Stimulated activated CD4-positive, alpha-beta T cell treated with anti-CD3 and anti-CD28 coated beads, Interleukin-4, amount 100 ng/mL, for 48 hours (primary cell): ENCODE results near the gene PPP2R1A.
"Not testable (repeated sequence)": the region's sequence is repeated elsewhere in the genome, so short reads cannot be mapped to it uniquely, and the experiment has no call there.

Experiments used
- DNase-seq, 2 donors: peaks; one replicate each; pipeline ENCODE4 v3.0.0-alpha.2; 2020; ENCODE audit warnings: low read depth in 2 of 2

The PPP2R1A gene

DNA sequence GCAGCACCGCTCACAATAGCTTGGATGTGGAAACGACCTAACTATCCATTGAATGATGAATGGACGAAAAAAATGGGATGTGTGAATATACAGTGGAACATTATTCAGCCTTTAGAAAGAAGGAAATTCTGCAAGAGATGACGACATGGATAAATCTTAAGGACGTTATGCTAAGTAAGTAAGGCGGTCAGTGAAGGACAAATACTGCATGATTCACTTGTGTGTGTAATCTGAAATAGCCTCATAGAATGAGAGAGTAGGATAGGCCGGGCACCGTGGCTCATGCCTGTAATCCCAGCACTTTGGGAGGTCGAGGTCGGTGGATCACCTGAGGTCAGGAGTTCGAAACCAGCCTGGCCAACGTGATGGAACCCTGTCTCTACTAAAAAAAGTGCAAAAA lies 54.2 kb downstream of the PPP2R1A start:
- DNase-seq, result no peak

DNA sequence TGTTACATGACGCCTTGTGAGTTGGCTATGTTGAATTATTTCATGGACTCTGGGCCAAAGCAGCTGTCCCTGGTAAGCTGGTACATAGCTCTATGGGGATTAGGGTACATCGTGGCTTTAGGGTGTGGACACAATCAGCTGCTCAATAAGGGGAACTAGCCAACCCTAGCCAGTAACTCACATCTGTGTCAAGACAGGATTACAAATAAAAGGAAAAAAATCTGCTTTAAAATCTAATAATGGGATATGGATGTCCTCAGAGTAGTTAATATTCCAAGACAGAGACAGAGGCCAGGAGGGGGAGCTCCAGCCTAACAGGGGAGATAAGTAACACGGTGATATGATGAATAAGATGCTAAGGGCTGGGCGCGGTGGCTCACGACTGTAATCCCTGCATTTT lies 58.4 kb downstream of the PPP2R1A start:
- DNase-seq, result peak; percentile 43 to 54

DNA sequence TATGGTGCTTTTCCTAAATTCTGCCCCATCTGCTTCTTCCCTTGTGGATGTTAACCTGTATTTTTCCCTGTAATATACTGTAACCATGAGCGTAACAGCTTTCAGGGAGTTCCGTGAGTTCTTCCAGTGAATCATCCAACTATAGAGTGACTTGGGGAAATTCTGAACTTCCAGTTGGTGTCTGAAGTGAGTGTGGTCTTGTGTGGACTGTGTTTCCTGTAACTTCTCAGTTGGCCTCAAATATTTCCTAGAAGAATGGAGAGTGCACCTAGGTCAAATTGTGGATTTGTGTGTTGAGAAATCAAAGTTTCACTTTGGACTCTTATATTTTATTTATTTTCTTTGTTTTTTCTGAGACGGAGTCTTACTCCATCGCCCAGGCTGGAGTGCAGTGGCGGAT lies 68.6 kb downstream of the PPP2R1A start:
- DNase-seq, result no peak

DNA sequence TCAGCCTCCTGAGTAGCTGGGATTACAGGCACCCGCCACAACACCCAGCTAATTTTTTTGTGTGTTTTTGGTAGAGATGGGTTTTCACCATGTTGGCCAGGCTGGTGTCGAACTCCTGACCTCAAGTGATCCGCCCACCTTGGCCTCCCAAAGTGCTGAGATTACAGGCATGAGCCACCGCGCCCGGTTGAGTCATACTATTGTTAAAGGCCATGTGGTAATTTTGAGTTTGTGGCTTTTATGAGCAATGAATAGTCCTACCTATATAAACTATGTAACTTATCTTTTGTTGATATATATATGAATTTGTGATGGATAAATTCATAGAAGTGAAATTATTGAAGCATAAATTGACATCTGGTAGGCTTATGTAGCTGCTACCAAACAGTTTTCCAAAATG lies 75.7 kb downstream of the PPP2R1A start:
- not testable (repeated sequence) for DNase-seq

DNA sequence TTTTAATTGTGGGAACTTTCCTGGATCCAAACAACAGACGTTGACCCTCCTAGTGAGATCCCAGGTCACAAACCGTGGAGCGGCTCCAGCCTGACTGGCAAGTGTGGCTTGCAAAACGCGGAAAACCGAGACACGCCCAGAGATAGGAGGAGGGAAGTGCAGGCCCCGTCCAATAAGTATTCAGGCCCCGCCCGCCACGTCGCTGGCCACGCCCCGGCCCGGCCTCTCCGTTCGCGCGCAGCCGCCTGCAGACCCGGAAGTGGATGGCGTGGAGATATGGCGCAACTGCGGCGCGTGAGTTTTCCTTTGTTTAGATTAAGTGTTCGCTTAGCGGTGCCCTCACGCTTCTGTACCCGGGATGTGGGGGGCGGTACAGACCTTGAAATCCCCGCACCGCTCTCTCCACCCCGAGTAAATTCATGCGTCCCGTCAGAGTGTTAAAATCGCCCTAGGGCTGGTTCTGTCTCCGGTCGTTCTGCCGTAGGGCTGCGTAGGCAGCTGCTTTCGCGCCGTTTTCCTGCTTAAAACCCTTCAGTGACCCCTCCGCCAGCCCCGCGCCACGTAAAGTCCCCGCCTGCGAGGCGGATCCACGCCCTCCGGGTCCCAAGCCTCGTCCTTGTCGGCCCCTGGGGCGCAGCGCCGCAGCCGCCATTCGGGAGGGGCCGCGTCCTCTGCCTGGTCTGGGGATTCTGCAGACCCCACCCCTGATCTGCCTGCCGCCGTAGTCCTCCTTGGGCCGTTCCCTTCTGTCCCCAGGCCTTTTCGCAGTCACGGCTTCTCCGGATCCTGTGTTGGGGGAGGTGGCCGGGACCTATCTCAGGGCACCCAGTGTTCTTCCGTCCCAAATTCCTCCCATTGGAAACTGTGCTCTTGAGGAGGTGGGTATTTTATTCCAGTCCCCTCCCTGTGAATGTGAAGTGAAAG lies 79.7 kb downstream of the PPP2R1A start, which contains the start of gene ZNF766:
TSS of gene ZNF766 (plus strand) at position 250 of the 924 bp plus-strand sequence. CDS start at position 277, 27 bp downstream.
- peak; percentile 96 to 97 for DNase-seq

DNA sequence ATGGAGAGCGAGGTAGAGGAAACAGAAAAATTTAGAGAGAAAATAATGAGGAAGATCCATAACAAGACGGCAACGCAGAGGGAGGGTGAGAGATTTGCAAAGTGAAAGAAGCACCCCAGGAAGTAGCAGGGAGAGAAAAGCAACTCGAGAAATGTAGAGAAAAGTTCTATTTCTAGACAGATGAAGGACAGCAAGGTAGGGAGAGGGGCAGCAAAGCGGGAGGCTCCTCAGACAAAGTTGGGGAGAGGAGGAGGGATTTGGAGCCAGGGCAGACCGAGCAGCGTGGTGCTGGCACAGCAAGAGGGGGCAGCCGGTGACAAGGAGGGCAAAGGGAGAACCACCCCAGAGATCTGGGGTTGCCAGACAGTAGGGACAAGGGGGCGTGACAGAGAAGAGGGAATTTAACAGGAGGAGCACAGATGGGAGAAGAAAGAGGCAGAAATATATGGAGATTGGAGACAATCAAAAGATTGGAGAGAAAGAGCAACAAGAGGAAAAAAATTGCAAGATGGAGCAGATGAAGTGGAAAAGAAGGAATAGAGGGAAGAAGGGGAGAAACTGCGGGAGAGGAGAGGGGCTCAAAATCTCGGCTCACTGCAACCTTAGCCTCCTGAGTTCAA lies 80.5 kb downstream of the PPP2R1A start:
- DNase-seq, result no peak

DNA sequence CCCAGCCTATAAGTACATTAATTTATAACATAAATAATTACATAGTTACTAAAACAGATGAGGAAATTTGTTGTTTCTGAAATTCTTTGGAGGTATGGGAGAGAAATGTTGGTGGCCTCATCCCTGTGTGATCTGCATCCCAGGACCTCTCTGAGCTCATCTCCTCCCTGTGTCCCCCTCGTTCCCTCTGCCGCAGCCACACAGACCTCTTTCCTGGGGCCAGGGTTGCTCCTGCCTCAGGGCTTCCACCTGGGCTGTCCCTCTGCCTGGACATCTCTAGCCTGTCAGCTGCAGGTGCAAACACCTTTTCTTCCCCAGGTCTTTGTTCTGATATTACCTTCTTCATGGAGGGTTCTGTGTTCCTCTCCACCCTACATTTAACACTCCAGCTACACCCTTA lies 83.4 kb downstream of the PPP2R1A start:
- no peak for DNase-seq

DNA sequence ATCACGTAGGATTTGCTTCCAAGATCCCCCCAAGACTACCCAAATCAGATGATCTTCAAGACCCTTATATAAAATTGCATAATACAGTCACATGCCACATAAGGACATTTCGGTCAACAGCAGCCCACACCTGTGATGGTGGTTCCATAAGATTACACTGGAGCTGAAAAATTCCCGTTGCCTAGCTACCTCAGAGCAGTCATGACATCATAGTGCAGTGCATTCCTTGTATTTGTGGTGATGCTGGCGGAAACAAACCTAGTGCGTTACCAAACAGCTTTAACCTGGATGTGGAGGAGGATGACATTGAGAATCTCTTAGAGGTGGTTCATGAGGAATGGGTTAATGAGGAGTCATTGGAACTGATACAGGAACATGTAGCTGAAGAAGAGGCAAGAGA lies 84.3 kb downstream of the PPP2R1A start:
- no peak for DNase-seq

DNA sequence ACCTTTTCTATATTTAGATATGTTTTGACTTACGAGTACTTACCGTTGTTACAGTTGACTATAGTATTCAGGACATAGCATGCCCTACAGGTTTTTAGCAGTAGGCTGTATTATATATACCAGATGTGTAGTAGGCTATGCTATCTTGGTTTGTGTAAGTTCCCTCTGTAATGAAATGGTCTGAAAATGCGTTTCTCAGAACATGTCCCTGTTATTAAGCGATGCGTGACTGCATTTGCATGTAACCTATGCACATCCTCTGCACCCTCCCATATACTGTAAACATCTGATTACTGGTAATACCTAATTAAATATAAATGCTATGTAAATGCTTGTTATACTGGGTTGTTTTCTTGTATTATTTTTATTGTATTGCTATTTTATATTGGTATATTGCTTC lies 86.1 kb downstream of the PPP2R1A start:
- no peak for DNase-seq

DNA sequence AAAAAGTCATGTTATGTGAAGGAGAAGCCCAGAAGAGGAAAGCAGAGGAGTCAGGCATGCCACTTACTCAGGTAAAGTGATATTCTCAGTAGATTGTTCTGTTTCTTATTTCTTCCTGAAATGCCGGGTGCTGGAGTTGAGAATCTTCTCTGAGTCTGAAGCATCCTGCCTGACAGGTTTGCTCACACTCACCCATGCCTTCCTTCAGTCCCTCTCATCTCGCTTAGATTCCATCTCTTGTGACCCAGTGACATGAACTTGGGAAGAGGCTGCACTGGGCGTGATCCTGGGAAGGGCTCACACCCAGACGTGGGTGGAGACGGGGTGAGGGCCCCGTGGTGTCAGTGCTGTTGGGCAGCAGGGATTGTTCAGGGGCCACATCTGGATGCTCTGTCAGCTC lies 87.6 kb downstream of the PPP2R1A start:
- DNase-seq, result no peak
